Measurements from ENCODE around the gene SSH2. TPM values are rescaled to one million over a fixed set of nuclear protein-coding genes. Genes with fewer than 3 reads are reported as not detected.

Gene SSH2
- total RNA-seq, 2 donors from 2014 or later: 36.1 to 36.8 TPM

- peaks cover 25% of the 10 kb centered on the region for H3K36me3 ChIP-seq
- H3K4me1 ChIP-seq: peaks cover 0 to 25% of the 10 kb centered on the region in 2 donors
Observed at GRCh38 chr17:29693751-29694150, 236.3 kb downstream of the SSH2 start.

DNA sequence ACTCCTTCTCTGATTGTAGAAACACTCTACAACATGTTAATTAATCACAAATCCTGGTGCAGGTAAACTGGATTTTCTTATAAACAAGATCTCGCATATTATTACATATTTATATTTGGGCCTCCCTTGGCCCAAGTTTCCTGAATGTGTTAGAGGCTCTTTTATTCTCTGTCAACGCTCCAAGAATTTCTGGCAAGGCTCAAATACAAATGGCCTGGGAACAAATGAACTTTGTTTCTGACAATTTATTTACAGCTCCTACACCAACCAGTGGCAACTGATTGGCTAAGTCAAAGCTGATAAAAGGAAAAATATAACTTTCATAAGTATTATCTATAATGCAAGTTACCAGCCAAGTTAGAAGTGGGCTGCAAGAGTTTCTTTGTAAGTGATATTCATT is 242.4 kb downstream of the SSH2 start:
- H3K27ac ChIP-seq: peak overlapping the region; percentile 32 to 85
- H3K9me3 ChIP-seq: no peaks in the 10 kb centered on the region
- H3K36me3 ChIP-seq: peaks cover 2% of the 10 kb centered on the region
- DNase-seq (ENCODE audit: low spot score): no peak
- no peaks in the 10 kb centered on the region for H3K27me3 ChIP-seq
- no peak for TF ChIP-seq CTCF (IDR thresholded peaks at IDR 0.05)
- H3K4me3 ChIP-seq: no peak overlapping the region
- peaks cover 0 to 37% of the 10 kb centered on the region in 2 donors for H3K4me1 ChIP-seq

More at GRCh38 chr17:29693751-29694150, 236.3 kb downstream of the SSH2 start:
- Histone ChIP-seq H3K27me3 (no peaks in the 10 kb centered on the region), H3K9me3 (no peaks in the 10 kb centered on the region), H3K4me3 (no peak overlapping the region), H3K27ac (peak overlapping the region in 1 of 2 donors; percentile 12)
- TF ChIP-seq CTCF (IDR thresholded peaks at IDR 0.05): no peak
- DNase-seq (ENCODE audit: low spot score): no peak

DNA sequence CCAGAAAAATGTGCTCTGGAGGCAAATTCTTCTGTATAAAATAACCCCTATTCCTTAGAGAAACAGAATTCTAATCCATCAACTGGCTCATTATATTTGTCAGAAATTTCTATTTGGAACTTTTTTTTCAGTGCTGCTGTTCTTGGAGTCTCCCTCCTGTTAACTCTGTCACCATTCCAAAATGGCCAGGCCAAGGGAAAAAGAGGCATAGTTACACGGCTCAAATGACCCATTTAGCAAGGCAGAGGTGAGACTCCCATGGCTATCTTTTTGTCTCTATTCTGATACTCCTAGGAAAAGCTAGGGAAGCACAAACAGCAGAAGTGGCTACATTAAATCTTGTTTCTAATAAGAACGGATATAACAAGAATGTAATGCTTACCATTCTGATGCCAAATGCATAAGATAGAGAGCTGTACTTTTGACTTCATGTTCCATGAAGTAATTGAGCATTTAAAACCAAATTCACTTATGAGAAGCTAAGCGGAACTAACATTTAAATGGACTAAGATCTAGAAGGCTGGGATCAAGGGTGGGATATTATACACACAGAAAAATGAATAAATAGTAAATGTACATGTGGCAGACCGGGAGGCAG is 242.9 kb downstream of the SSH2 start:
- no peak for TF ChIP-seq CTCF (IDR thresholded peaks at IDR 0.05)
- Histone ChIP-seq H3K4me3 (no peak overlapping the region), H3K9me3 (no peaks in the 10 kb centered on the region), H3K4me1 (peaks cover 0 to 39% of the 10 kb centered on the region in 2 donors), H3K27ac (peak overlapping the region; percentile 32 to 85), H3K36me3 (no peaks in the 10 kb centered on the region), H3K27me3 (no peaks in the 10 kb centered on the region)
- DNase-seq (ENCODE audit: low spot score): no peak

- no peaks in the 10 kb centered on the region for H3K27me3 ChIP-seq
- H3K27ac ChIP-seq: peak overlapping the region; percentile 49 to 64
- DNase-seq (ENCODE audit: low spot score): no peak
- peaks cover 0 to 45% of the 10 kb centered on the region in 2 donors for H3K4me1 ChIP-seq
- H3K4me3 ChIP-seq: no peak overlapping the region
- H3K36me3 ChIP-seq: no peaks in the 10 kb centered on the region
- H3K9me3 ChIP-seq: no peaks in the 10 kb centered on the region
- no peak for TF ChIP-seq CTCF (IDR thresholded peaks at IDR 0.05)
Observed at GRCh38 chr17:29683481-29683880, 246.5 kb downstream of the SSH2 start.

DNA sequence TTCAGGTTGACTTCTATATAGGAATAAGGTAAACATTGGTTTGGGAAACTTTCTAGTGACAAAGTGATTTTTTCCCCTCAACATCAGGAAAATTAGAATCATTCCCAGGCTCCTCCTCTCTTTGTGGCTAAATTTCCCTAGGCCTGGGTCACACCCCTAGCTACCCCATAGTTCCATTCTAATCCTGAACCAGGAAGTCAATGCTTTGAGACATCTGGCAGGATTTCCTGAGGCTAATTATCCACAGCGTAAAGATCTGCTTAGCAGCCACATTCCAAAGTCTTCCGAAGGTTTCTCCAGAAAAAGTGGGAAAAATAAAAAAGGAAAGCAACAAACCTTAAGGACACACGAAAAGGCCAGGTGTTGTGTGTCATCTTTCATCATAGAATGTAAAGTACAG is 247.0 kb downstream of the SSH2 start:
- DNase-seq (ENCODE audit: low spot score): no peak
- no peak for TF ChIP-seq CTCF (IDR thresholded peaks at IDR 0.05)
- no peaks in the 10 kb centered on the region for H3K36me3 ChIP-seq
- H3K27me3 ChIP-seq: no peaks in the 10 kb centered on the region
- H3K9me3 ChIP-seq: no peaks in the 10 kb centered on the region
- H3K27ac ChIP-seq: peak overlapping the region; percentile 49 to 64
- peaks cover 0 to 44% of the 10 kb centered on the region in 2 donors for H3K4me1 ChIP-seq
- no peak overlapping the region for H3K4me3 ChIP-seq

DNA sequence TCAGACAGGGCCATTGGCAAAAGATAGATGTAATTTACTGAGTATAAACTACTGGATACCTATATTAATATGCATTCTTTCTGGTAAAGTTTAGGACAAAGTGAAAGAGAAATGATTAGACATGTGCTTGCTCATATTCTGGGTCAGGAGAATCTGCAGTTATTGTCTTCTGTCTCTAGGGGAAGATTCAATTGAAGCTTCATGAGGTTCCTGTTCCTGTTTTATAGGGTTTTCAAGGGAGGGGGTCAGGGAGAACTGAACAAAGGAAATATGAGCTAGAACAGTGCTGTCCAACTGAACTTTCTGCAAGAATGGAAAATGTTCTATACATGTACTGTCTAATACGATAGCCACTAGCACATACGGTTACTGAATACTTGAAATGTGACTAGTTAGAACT is 248.0 kb downstream of the SSH2 start:
- Histone ChIP-seq H3K27ac (peak overlapping the region; percentile 49 to 64), H3K36me3 (no peaks in the 10 kb centered on the region), H3K27me3 (no peaks in the 10 kb centered on the region), H3K4me3 (no peak overlapping the region), H3K9me3 (no peaks in the 10 kb centered on the region), H3K4me1 (peaks cover 0 to 44% of the 10 kb centered on the region in 2 donors)
- no peak for DNase-seq (ENCODE audit: low spot score)
- TF ChIP-seq CTCF (IDR thresholded peaks at IDR 0.05): no peak

All from right atrium auricular region (tissue), 2 donors.